Gastrocnemius medialis (tissue), 4 donors: ENCODE measurements around the gene PEA15.

Source experiments
- CTCF ChIP-seq, 5 experiments: fragments of 450-650 bp in 3 of 5; fragments of 200-600 bp in 2 of 5; sonication (generic) in 2 of 5; IDR thresholded peaks in 4 of 5; conservative IDR thresholded peaks in 1 of 5; 1 replicate in 4 of 5; 2 replicates in 1 of 5; pipeline ENCODE4 v1.5.1; 2016 to 2019; ENCODE audit warnings: antibody characterized with exemption in 5 of 5, mild to moderate bottlenecking in 3 of 5, moderate library complexity in 3 of 5
- POLR2A ChIP-seq, 2 donors: fragments of 450-650 bp; IDR thresholded peaks; one replicate each; pipeline ENCODE4 v1.6.1; 2017; ENCODE audit warnings: antibody characterized with exemption in 2 of 2, mild to moderate bottlenecking in 2 of 2, moderate library complexity in 2 of 2

DNA sequence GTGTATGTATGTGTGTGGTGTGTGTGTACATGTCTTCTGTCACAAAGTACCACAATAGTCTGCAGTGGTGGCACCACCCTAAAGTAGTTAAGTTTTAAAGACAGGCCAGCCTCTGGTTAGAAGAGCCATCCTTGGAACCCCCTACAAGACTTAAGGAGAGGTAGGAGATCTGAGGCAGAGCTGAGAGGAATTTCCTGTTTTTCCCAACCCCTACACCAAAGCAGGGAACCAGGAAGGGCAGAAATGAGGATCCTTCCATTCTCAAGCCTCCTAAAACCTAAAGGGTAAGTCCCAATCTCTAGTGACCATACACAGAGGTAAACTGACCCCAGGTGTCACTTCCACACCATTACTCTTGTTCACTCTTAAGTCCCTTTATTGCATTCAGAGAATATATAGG, 11.1 kb downstream of the PEA15 start:
- TF ChIP-seq POLR2A (IDR thresholded peaks at IDR 0.05) = no peak
- no peak for TF ChIP-seq CTCF (IDR thresholded peaks at IDR 0.05 in 4 of 5, conservative IDR thresholded peaks at IDR 0.05 in 1 of 5)
